Activated CD4-positive, alpha-beta T cell treated with anti-CD3 and anti-CD28 coated beads, Interleukin-2, amount 10 ng/mL, durations not matched to agents 7 days and 5 days (primary cell): ENCODE measurements around the gene TSSK2. TPM values are rescaled to one million over a fixed set of nuclear protein-coding genes. Genes with fewer than 3 reads are reported as not detected.

Experiments
- CTCF ChIA-PET: fragments of 350-600 bp; sonication (Branson Sonifier 250); formaldehyde crosslinking; loops from one replicate; lab custom pipeline; 2021; ENCODE audit warnings: antibody characterized with exemption; lab: Charles Lee
- POLR2A ChIA-PET: fragments of 350-600 bp; sonication (Branson Sonifier 250); formaldehyde crosslinking; loops from one replicate; lab custom pipeline; 2021; ENCODE audit warnings: antibody characterized with exemption; lab: Charles Lee
- DNase-seq: peaks from one replicate; pipeline ENCODE4 v3.0.0-alpha.2; 2020
- H3K27ac Mint-ChIP-seq: one replicate; pipeline ENCODE4 v1.8.0; 2021; ENCODE audit warnings: mild to moderate bottlenecking, moderate library complexity, mixed read lengths
- H3K27me3 Mint-ChIP-seq: one replicate; pipeline ENCODE4 v1.8.0; 2021; ENCODE audit warnings: mixed read lengths
- H3K36me3 Mint-ChIP-seq: one replicate; pipeline ENCODE4 v1.8.0; 2021; ENCODE audit warnings: low read depth, mixed read lengths
- H3K4me1 Mint-ChIP-seq: one replicate; pipeline ENCODE4 v1.8.0; 2021; ENCODE audit warnings: mixed read lengths
- H3K4me3 Mint-ChIP-seq: one replicate; pipeline ENCODE4 v1.8.0; 2021; ENCODE audit warnings: mild to moderate bottlenecking, moderate library complexity, mixed read lengths
- H3K9me3 Mint-ChIP-seq: one replicate; pipeline ENCODE4 v1.8.0; 2021; ENCODE audit warnings: mixed read lengths
- total RNA-seq, 2 experiments: library from RNA; stranded (reverse); gene quantifications; one replicate each; pipeline ENCODE4 v1.2.3, GENCODE V29; 2021

The TSSK2 gene
- total RNA-seq, 2 experiments from 2014 or later, result not detected

- no peak for DNase-seq
- Mint-ChIP-seq H3K36me3 (peaks cover 20% of the 10 kb centered on the region), H3K4me3 (peak overlapping the region; percentile 60), H3K9me3 (no peaks in the 10 kb centered on the region), H3K4me1 (peaks cover 66% of the 10 kb centered on the region), H3K27me3 (no peaks in the 10 kb centered on the region), H3K27ac (peak overlapping the region; percentile 93)
- POLR2A ChIA-PET, result no interaction called here
- CTCF ChIA-PET, result no interaction called here
Observed at GRCh38 chr22:19110064-19110458, 21.0 kb upstream of the TSSK2 start.

- peaks cover 20% of the 10 kb centered on the region for H3K36me3 Mint-ChIP-seq
- CTCF ChIA-PET, result interaction anchor here (1.3 to 1.4 kb wide), 2 partner anchors 11 to 34 kb away, joined by 4 to 6 read pairs; partner anchors contain the start of genes DGCR2 and ESS2
Observed at GRCh38 chr22:19110646-19111045, 20.5 kb upstream of the TSSK2 start.

DNA sequence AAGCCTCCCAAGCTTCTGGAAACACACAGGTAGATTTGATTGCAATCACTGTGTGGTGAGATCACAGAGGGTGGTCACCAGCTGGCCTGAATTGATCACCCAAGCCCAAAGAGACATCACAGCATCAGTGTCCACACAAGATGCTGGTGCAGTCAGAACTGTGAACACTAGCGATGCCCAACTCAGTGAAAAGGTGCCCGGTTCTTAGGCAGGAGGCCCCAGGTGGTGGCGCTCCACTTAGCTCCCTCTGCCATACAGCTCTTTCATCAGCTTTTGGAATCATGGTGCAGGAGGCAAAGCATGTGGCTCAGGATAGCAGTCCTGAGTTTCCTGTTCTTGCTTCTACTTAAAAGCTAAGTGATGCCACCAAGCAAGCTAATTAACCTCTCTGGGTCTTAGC, 20.0 kb upstream of the TSSK2 start:
- no peak for DNase-seq
- H3K4me1 Mint-ChIP-seq, result peaks cover 70% of the 10 kb centered on the region
- no peaks in the 10 kb centered on the region for H3K27me3 Mint-ChIP-seq
- ChIA-PET POLR2A (no interaction called here), CTCF (interaction anchor here (1.3 to 1.4 kb wide), 2 partner anchors 11 to 34 kb away, joined by 4 to 6 read pairs; partner anchors contain the start of genes DGCR2 and ESS2)
- no peak overlapping the region for H3K4me3 Mint-ChIP-seq
- H3K9me3 Mint-ChIP-seq, result no peaks in the 10 kb centered on the region
- H3K27ac Mint-ChIP-seq, result peak overlapping the region; percentile 73
- peaks cover 21% of the 10 kb centered on the region for H3K36me3 Mint-ChIP-seq

More at GRCh38 chr22:19110646-19111045, 20.5 kb upstream of the TSSK2 start:
- H3K4me3 Mint-ChIP-seq, result no peak overlapping the region
- peaks cover 70% of the 10 kb centered on the region for H3K4me1 Mint-ChIP-seq
- no peaks in the 10 kb centered on the region for H3K27me3 Mint-ChIP-seq
- no peak for DNase-seq
- H3K27ac Mint-ChIP-seq, result peak overlapping the region; percentile 73
- no peaks in the 10 kb centered on the region for H3K9me3 Mint-ChIP-seq
- POLR2A ChIA-PET, result no interaction called here

DNA sequence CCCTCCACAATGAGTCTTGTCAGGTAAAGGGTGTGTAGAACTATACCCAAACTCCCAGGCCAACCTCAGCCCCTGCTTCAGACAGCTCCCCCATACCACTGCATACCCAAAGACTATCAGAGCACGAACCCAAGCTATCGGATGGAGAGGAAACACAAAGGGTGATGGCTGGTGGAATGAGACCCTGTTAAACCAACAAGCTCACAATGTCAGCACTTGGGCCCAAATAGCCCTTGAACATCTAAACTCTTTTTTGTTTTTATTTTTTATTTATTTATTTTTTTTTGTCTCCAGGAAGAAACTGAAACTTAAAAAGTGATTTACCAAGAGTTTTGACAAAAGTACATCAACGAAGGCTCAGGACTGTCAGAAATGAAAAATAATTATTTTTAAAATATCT, 19.5 kb upstream of the TSSK2 start:
- ChIA-PET CTCF (interaction anchor here (0.9 to 1.4 kb wide), 3 partner anchors 10 to 33 kb away, joined by 3 to 6 read pairs (median 4); partner anchors contain the start of genes DGCR2 and ESS2), POLR2A (no interaction called here)
- H3K27me3 Mint-ChIP-seq, result no peaks in the 10 kb centered on the region
- peaks cover 70% of the 10 kb centered on the region for H3K4me1 Mint-ChIP-seq
- no peaks in the 10 kb centered on the region for H3K9me3 Mint-ChIP-seq
- DNase-seq, result no peak
- no peak overlapping the region for H3K4me3 Mint-ChIP-seq
- peak overlapping the region; percentile 73 for H3K27ac Mint-ChIP-seq
- H3K36me3 Mint-ChIP-seq, result peaks cover 18% of the 10 kb centered on the region

DNA sequence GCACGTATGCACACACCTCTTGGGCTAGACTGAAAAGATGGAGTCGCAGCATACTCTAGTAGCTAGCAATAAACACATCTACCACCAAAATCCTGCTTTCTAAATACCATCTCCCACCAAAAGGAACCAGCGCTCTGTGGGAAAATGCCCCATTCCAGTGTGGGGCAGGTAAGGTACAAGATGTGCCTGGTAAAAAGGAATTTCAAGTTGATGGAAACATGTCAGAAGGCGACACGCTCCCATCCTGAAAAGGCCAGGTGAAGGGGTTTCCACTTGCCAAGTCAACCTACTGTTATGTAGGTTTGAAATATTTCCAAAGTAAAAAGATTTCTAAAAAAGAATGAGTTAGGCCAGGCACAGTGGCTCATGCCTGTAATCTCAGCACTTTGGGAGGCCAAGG, 17.7 kb upstream of the TSSK2 start:
- Mint-ChIP-seq H3K4me1 (peaks cover 68% of the 10 kb centered on the region), H3K27me3 (no peaks in the 10 kb centered on the region), H3K9me3 (no peaks in the 10 kb centered on the region), H3K36me3 (peaks cover 12% of the 10 kb centered on the region), H3K4me3 (no peak overlapping the region), H3K27ac (no peak overlapping the region)
- ChIA-PET POLR2A (no interaction called here), CTCF (interaction anchor here (2.1 kb wide), 1 partner anchor 9 kb away, joined by 6 read pairs; no protein-coding TSS in a partner anchor)
- DNase-seq, result no peak

DNA sequence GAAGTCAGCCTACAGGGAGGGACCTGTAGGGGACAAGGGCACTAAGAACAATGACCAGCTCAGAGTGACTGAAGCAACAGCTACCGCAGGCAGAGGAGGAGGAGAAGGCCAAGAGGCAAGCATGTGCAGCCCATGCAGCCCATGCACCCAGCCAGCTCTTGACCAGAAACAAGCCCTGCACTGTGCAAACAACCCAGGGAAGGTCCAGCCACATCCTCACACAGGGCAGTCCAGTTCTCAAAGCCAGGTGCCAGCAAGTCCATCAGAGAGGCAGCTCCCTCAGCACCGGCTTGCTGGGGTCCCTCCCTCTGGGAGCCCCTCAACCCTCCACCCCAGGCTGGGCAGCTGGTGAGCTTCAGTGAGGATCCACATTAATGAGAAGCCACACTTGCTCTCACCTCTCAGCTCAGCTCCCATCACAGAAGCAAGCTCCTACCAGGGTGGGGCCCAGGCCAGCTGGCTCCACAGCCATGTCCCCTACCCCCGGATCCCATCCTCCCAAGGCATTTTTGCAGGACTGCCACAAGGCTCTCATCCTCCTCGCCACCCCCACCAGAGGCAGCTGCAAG, 16.0 kb upstream of the TSSK2 start:
- Mint-ChIP-seq H3K36me3 (peaks cover 7% of the 10 kb centered on the region), H3K27ac (no peak overlapping the region), H3K9me3 (no peaks in the 10 kb centered on the region), H3K4me3 (no peak overlapping the region), H3K27me3 (no peaks in the 10 kb centered on the region), H3K4me1 (peaks cover 66% of the 10 kb centered on the region)
- DNase-seq, result no peak
- ChIA-PET CTCF (interaction anchor here (1.0 to 1.6 kb wide), 5 partner anchors 11 to 64 kb away, joined by 3 to 6 read pairs (median 3); partner anchors contain the start of gene ESS2), POLR2A (no interaction called here)

GRCh38 chr22:19115628-19116027, 15.5 kb upstream of the TSSK2 start:
- Mint-ChIP-seq H3K9me3 (no peaks in the 10 kb centered on the region), H3K27ac (no peak overlapping the region)

DNA sequence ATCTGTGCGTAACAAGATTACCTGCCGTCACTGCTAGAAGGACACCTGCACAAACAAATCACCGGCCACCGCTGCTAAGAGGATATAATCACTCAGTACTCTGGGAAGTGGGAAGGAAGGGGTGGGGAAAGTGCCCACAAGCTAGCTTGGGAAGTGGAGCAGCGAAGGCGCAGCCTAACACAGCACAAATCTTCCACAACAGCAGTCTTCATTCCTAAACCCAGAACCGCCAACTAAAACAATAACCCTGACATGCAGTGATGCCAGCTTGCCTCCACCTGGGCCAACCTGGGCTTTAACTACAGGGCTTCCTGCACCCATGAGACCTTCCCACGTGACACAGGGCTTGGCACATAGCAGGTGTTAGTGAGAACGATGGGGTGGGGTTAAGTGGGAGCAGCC, 14.0 kb upstream of the TSSK2 start:
- POLR2A ChIA-PET, result interaction anchor here (0.7 kb wide), 1 partner anchor 11 kb away, joined by 3 read pairs; no protein-coding TSS in a partner anchor
- Mint-ChIP-seq H3K9me3 (no peaks in the 10 kb centered on the region), H3K4me3 (no peak overlapping the region), H3K27me3 (no peaks in the 10 kb centered on the region), H3K36me3 (peaks cover 6% of the 10 kb centered on the region), H3K4me1 (peaks cover 67% of the 10 kb centered on the region), H3K27ac (no peak overlapping the region)
- CTCF ChIA-PET, result interaction anchor here (1.3 to 1.5 kb wide), 2 partner anchors 13 to 18 kb away, joined by 4 read pairs; no protein-coding TSS in a partner anchor
- no peak for DNase-seq

More at GRCh38 chr22:19115628-19116027, 15.5 kb upstream of the TSSK2 start:
- ChIA-PET CTCF (interaction anchor here (0.5 to 1.6 kb wide), 7 partner anchors 10 to 1222 kb away, joined by 3 to 6 read pairs (median 3); partner anchors contain the start of gene ESS2), POLR2A (no interaction called here)
- peaks cover 7% of the 10 kb centered on the region for H3K36me3 Mint-ChIP-seq
- no peak for DNase-seq
- no peak overlapping the region for H3K4me3 Mint-ChIP-seq
- no peaks in the 10 kb centered on the region for H3K27me3 Mint-ChIP-seq
- H3K4me1 Mint-ChIP-seq, result peaks cover 68% of the 10 kb centered on the region

GRCh38 chr22:19118329-19118880, 12.7 kb upstream of the TSSK2 start:
- POLR2A ChIA-PET, result no interaction called here
- CTCF ChIA-PET, result interaction anchor here (0.6 to 1.5 kb wide), 2 partner anchors 14 to 18 kb away, joined by 4 to 6 read pairs; no protein-coding TSS in a partner anchor
- Mint-ChIP-seq H3K36me3 (peaks cover 6% of the 10 kb centered on the region), H3K9me3 (no peaks in the 10 kb centered on the region), H3K27me3 (no peaks in the 10 kb centered on the region), H3K4me3 (no peak overlapping the region), H3K4me1 (peaks cover 70% of the 10 kb centered on the region), H3K27ac (peak overlapping the region; percentile 25)
- DNase-seq, result peak; percentile 46

DNA sequence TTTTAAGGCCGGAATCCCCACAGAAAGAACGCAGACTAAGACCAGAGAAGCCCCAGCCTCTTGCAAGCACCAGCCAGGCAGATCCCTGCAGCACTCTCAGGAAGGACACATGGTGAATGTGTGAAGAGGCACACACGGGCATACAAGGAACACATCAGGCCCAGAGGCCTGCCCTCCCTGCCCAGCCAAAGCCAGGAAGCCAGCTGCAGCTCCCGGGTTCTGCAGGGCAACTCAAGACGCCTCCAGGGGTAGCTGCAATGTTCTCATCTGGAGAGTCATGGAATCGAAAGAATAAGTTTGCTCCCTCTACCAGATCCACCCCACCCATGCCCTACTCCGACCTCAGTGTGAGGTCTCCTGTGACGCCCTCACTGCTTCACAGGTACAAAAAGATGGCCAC, 11.2 kb upstream of the TSSK2 start:
- ChIA-PET POLR2A (no interaction called here), CTCF (no interaction called here)
- H3K27ac Mint-ChIP-seq, result no peak overlapping the region
- no peak for DNase-seq
- H3K4me1 Mint-ChIP-seq, result peaks cover 66% of the 10 kb centered on the region
- H3K27me3 Mint-ChIP-seq, result no peaks in the 10 kb centered on the region
- H3K9me3 Mint-ChIP-seq, result no peaks in the 10 kb centered on the region
- H3K4me3 Mint-ChIP-seq, result peak overlapping the region; percentile 85
- H3K36me3 Mint-ChIP-seq, result peaks cover 6% of the 10 kb centered on the region

- H3K27ac Mint-ChIP-seq, result peak overlapping the region; percentile 86
- CTCF ChIA-PET, result interaction anchor here (1.4 kb wide), 1 partner anchor 10 kb away, joined by 6 read pairs; no protein-coding TSS in a partner anchor
- no peak for DNase-seq
- H3K36me3 Mint-ChIP-seq, result peaks cover 3% of the 10 kb centered on the region
- peak overlapping the region; percentile 85 for H3K4me3 Mint-ChIP-seq
- peaks cover 58% of the 10 kb centered on the region for H3K4me1 Mint-ChIP-seq
- H3K27me3 Mint-ChIP-seq, result no peaks in the 10 kb centered on the region
- POLR2A ChIA-PET, result interaction anchor here (2.1 kb wide), 1 partner anchor 23 kb away, joined by 7 read pairs; the partner anchor contains the start of gene ESS2
- H3K9me3 Mint-ChIP-seq, result no peaks in the 10 kb centered on the region
Observed at GRCh38 chr22:19120829-19121630, 10.1 kb upstream of the TSSK2 start.

DNA sequence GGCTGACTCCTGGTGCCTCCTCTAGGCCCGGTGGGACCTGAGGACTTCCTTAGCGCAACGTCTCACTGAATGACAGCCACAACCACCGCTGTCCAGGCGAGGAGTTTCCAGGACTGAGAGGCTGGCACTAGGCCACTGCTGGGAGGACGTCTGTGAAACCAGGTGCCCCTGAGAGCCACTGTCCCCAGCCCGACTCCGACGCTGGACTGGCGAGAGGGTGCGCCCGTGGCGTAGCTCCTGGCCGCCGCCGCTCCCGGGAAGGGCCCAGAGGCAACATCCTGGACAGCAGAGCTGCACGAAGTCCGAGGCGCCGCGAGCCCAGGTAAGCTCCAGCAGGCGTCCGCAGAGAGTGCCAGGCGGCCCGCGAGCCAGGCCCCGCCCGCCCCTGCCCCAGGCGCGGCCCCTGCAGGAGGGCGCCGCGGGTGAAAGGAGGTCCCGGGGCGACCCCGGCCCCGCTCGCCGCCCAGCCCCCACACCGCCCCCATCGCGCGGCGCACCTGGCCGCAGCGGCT, 9.4 kb upstream of the TSSK2 start:
- peaks cover 52% of the 10 kb centered on the region for H3K4me1 Mint-ChIP-seq
- H3K27me3 Mint-ChIP-seq, result no peaks in the 10 kb centered on the region
- peak; percentile 37 for DNase-seq
- POLR2A ChIA-PET, result interaction anchor here (2.1 kb wide), 1 partner anchor 23 kb away, joined by 7 read pairs; the partner anchor contains the start of gene ESS2
- H3K36me3 Mint-ChIP-seq, result peaks cover 3% of the 10 kb centered on the region
- peak overlapping the region; percentile 85 for H3K4me3 Mint-ChIP-seq
- H3K27ac Mint-ChIP-seq, result peak overlapping the region; percentile 86
- CTCF ChIA-PET, result interaction anchor here (0.7 to 1.4 kb wide), 2 partner anchors 10 to 24 kb away, joined by 4 to 6 read pairs; no protein-coding TSS in a partner anchor
- no peaks in the 10 kb centered on the region for H3K9me3 Mint-ChIP-seq
